ENCODE results near the gene SMS.

SMS gene

DNA sequence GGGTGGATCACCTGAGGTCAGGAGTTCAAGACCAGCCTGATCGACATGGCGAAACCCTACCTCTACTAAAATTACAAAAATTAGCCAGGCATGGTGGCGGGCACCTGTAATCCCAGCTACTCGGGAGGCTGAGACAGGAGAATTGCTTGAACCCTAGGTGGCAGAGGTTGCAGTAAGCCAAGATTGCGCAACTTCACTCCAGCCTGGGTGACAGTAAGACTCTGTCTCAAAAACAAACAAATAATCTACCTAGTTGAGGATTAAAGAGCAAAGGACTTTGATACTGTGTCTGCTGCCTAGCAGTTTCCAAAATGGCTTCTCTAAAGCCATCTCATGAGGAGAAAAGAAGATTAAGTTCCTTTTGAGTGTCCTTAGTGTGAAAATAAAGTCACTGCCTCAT is 37.8 kb downstream of the SMS start:
- no peak for FAIRE-seq
- TF ChIP-seq POLR2A (IDR thresholded peaks at IDR 0.05; ENCODE audit: low read depth, low read length): no peak
- no peak for DNase-seq (ENCODE audit: insufficient read length, low spot score)

DNA sequence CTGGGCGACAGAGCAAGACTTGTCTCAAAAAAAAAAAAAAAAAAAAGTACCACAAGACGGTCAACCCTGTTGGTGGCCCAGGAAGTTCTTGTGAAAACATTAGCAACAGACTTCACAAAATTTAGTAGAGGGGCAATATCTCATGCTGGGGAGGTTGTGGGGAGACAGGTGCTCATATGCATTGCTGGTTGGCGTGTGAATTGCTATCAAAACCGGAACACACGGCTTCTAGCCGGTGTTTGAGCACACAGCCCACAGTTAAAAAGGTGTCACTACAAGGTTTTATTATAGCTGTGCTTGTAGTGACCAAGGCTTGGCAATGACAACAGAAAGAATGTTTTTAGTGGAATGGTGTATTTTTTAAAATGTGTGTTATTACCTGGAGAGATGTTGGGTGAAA is 41.8 kb downstream of the SMS start:
- no peak for TF ChIP-seq POLR2A (IDR thresholded peaks at IDR 0.05; ENCODE audit: low read depth, low read length)
- DNase-seq (ENCODE audit: insufficient read length, low spot score) (no peak), FAIRE-seq (no peak)

DNA sequence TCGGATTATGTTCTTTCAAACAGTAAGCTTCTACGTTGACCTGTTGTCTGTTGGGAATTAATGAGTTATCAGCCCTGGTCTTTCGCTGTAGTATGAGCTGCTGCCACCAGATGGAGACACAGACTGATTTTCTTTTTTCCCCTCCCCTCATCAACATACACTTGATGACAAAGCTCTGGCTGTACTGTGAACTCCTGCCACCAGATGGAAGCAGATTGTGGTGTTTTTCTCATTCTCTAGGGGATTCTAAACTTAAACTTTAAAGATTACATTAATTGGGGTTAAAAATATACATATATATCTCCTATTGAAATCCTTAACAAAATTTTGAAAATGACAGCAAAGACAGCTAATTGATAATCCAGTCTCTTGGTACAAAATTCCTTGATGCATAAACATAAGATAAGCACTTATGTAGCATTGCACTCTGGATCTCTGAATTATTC is 44.8 kb downstream of the SMS start:
- no peak for FAIRE-seq
- no peak for TF ChIP-seq POLR2A (IDR thresholded peaks at IDR 0.05; ENCODE audit: low read depth, low read length)
- DNase-seq (ENCODE audit: insufficient read length, low spot score): peak; percentile 7

DNA sequence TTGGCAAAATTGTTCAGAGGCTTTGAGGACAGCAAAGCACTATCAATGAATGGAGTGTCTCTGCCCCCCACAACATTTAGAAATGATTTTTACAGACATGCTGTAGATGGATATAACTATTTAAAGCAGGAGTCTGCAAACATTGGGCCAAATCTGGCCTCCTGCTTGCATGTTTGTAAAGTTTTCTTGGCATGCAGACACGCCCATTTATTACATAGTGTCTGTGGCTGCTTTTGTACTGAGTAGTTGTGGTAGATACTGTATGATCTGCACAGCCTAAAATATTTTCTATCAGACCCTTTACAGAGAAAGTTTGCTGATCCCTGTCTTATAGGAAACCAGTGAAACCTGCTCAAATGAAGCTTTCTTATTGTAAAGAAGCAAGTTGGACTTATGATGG is 46.1 kb downstream of the SMS start:
- no peak for FAIRE-seq
- TF ChIP-seq POLR2A (IDR thresholded peaks at IDR 0.05; ENCODE audit: low read depth, low read length): no peak
- DNase-seq (ENCODE audit: insufficient read length, low spot score): no peak

DNA sequence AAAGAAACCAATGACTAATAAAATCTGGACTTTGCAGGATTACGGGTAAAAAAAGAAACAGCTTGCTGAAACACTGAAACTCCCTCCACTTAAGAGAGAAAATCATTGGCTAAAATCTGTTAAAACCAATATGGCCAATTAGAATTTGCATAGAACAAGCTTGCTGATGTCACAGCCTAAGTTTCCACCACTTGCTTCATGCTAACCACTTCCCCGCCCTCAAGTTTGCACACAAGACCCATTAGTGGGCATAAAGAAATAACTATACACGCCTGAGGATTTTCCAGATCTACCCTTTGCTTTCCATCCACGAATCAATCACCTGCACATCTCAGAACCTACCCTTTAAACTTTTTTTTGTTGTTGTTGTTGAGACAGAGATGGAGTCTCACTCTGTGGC is 48.9 kb downstream of the SMS start:
- TF ChIP-seq POLR2A (IDR thresholded peaks at IDR 0.05; ENCODE audit: low read depth, low read length): no peak
- FAIRE-seq (no peak), DNase-seq (ENCODE audit: insufficient read length, low spot score) (no peak)

DNA sequence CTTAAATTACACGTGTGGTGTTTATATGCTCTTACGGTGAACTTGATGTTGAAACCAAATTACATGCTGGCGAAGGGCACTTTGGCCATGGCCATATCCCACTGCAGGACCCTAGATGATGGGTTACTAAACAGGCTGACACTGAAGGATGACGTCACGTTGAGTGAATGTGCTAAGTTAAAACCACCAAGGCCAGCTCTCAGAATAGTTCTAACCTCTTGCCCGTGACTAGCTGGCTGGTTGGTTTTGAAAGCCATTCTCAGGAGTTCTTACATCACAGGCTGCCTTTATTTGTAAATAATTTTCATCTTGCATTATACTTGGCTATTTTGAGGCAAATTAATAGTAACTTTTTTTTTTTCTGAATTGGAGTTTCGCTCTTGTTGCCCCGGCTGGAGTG is 50.3 kb downstream of the SMS start:
- DNase-seq (ENCODE audit: insufficient read length, low spot score) (no peak), FAIRE-seq (no peak)
- TF ChIP-seq POLR2A (IDR thresholded peaks at IDR 0.05; ENCODE audit: low read depth, low read length): no peak

DNA sequence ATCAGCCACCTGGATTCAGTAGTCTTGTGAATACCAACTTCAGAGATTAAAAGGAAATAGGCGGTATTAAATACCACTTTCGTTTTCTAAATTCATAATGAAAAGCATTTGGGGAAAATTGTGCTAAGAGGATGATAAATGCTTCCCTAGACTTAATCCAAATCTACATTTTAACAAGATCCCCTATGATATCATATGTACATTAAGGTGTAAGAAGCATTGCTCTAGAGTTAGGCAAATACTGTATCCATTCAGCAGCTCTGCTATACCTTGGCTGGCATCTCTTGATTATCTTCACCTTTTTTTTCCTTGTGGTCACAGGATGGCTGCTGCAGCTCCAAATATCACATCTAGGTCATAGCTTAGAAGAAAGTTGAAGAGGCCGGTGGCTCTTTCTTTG is 51.0 kb downstream of the SMS start:
- TF ChIP-seq POLR2A (IDR thresholded peaks at IDR 0.05; ENCODE audit: low read depth, low read length): no peak
- DNase-seq (ENCODE audit: insufficient read length, low spot score): no peak
- FAIRE-seq: no peak

DNA sequence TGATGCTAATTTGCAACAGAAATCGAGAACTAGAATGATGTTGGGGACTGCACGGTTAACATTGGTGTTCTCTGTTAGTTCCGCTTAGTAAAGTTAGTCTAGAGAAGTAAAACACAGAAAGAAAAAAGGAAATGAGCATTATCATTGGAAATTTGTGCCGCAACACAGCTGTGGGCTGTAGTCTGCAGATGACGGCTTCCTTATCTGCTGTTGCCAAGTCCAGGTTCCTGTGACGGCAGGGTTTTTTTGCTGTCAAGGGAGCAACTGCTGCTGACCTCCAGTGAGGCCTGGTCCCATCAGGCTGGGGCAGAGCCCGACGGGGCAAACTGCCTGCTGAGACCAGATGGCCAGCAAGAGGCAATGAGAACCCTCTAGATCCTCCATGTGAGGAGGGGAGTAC is 52.8 kb downstream of the SMS start:
- FAIRE-seq: no peak
- DNase-seq (ENCODE audit: insufficient read length, low spot score): no peak
- no peak for TF ChIP-seq POLR2A (IDR thresholded peaks at IDR 0.05; ENCODE audit: low read depth, low read length)

DNA sequence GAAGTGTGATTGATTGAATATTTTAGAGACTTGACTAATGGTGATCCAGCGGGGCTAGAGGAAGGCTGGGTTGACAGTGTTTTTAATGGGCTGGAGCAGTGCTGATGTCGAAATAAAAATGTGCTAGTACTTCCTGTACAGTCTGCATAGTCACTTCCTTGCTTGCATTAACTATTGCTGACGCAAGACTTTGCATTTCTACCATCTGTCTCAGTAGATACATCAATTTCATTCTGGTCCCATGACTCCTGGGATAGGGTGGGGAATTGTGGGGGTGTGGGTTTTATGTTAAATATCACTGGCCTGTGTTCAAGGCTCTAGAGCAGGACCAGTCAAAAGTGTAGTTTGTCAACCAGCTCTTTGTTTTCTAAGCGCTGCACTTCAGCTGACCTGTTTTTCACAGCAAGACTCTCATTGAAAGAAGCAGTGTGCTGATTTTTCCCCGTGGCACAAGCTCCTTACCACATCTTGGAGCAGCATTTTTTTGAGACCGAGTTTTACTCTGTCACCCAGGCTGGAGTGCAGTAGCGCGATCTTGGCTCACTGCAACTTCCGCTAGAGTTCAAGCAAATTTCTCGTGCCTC is 56.5 kb downstream of the SMS start:
- no peak for FAIRE-seq
- no peak for TF ChIP-seq POLR2A (IDR thresholded peaks at IDR 0.05; ENCODE audit: low read depth, low read length)
- DNase-seq (ENCODE audit: insufficient read length, low spot score): no peak

DNA sequence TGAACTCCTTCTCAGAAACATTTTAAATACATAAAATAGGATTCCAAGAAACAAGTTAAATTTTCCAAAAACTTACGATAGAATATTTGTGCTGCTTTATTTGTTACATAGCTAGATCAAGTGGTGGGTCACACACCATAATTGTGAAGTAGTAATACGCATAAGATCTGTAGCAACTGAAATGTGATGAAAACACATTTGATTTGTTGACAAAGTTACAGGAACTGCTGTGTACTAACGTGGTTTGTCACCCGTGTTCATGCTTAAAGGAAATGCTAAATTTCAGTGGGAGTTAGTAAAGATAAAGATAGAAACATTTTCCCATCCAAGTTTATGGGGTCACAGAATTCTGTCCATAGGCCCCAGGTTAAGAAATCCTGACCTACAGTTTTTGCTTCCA is 57.5 kb downstream of the SMS start:
- no peak for TF ChIP-seq POLR2A (IDR thresholded peaks at IDR 0.05; ENCODE audit: low read depth, low read length)
- FAIRE-seq (no peak), DNase-seq (ENCODE audit: insufficient read length, low spot score) (no peak)

DNA sequence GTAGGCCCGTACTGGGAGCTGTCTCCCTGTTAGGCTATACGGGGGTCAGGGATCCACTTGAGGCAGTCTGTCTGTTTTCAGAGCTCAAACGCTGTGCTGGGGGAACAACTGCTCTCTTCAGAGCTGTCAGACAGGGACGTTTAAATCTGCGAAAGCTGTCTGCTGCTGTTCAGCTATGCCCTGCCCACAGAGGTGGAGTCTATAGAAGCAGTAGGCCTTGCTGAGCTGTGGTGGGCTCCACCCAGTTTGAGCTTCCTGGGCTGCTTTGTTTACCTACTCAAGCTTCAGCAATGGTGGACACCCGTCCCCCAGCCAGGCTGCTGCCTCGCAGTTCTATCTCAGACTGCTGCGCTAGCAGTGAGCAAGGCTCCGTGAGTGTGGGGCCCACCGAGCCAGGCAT is 64.4 kb downstream of the SMS start:
- DNase-seq (ENCODE audit: insufficient read length, low spot score) (no peak), FAIRE-seq (no peak)
- no peak for TF ChIP-seq POLR2A (IDR thresholded peaks at IDR 0.05; ENCODE audit: low read depth, low read length)

DNA sequence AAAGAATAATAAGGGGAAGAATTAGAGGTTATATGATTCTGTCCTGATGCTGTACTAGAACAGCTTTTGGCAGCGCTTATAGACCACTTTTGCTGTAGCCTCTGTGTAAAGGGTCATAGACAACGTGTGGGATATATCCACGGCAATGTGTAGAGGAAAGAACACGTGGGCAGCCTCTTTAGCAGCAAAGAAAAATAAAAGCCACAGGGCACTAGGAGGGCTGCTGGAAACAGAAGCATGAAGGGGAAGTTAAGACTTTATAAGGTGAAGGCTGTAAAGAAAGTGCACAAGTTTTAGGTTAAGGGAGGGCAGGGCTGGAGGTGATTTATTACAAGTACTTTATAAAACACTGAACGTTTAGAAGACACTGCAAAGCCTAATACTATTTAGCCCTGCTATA is 71.5 kb downstream of the SMS start:
- DNase-seq (ENCODE audit: insufficient read length, low spot score): no peak
- TF ChIP-seq POLR2A (IDR thresholded peaks at IDR 0.05; ENCODE audit: low read depth, low read length): no peak
- no peak for FAIRE-seq

DNA sequence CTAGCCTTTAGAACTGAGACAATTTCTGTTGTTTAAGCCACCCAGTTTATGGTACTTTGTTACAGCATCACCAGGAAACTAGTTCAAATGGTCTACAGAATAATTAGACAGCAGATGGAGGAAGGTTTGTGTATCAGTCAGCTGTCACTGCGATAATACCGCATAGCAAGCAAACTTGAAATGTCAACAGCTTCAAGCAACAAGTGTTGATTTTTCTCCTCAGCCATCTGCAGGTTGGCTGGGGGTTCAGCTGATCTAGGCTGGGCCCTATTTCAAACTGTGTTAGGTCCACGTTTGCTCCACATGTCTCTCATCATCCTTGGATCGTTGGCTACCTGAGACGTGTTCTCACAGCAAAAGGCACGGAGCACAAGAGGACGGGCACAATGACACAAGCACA is 72.4 kb downstream of the SMS start:
- no peak for TF ChIP-seq POLR2A (IDR thresholded peaks at IDR 0.05; ENCODE audit: low read depth, low read length)
- FAIRE-seq (no peak), DNase-seq (ENCODE audit: insufficient read length, low spot score) (no peak)

DNA sequence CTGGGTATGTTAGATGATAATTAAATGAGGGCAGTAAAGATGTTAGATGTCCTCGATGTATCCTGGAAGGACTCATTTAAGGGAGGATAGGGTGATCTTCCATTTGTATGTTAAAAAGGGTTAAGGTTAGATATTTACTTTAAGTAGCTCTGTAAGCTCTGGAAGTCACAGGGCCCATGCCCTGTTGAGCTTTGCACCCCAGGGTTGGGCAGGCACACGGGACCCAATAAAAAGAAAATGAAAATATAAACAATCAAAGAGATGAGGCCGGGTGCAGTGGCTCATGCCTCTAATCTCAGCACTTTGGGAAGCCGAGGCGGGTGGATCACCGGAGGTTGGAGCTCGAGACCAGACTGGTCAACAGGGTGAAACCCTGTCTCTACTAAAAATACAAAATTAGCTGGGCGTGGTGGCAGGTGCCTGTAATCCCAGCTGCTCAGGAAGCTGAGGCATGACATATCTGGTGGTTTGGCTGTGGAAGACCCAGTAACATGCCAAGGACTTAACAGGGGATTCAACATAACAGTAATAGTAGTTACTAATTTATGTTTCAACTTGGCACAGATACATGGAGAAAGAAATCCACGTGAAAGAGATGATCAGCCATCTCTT is 74.7 kb downstream of the SMS start:
- no peak for TF ChIP-seq POLR2A (IDR thresholded peaks at IDR 0.05; ENCODE audit: low read depth, low read length)
- DNase-seq (ENCODE audit: insufficient read length, low spot score) (no peak), FAIRE-seq (no peak)

DNA sequence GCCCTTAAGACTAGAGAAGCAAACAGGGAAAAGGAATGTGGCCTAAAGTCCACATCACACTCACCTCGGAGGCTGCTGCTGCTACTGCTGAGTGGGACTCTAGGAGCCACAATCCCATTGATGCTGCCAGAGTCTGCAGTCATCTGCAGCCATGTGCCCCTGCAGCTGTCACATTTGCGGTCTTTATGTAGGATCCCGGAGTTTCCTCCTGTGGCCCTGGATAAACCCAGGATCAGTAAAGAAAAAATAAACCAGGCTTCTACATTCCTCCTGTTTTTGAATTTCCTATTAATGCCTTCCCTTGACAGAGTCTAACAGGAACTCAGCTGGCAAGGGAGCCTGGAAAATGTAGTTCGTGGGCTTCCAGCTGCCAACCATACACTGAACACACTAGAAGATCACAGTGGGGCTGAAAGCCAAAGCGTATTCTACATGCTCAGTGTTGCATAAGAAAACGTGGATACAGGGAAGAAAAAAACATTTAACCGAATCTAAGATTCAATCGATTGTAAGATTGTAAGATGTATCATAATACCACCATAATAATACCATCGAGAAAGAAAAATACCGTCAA is 81.3 kb downstream of the SMS start:
- DNase-seq (ENCODE audit: insufficient read length, low spot score) (no peak), FAIRE-seq (no peak)

More for the DNA sequence above, 81.3 kb downstream of the SMS start:
- TF ChIP-seq POLR2A (IDR thresholded peaks at IDR 0.05; ENCODE audit: low read depth, low read length): no peak

All from H54 (cell line).